WERI-Rb-1 (cell line): Measurements from ENCODE around the gene EEF1E1.

Experiments used
- DNase-seq: peaks from one replicate; pipeline ENCODE4 v3.0.0-alpha.2; 2020
- H3K27ac ChIP-seq: fragments of 250-450 bp; sonication (Bioruptor Pico); 2 replicates; pipeline ENCODE4 v1.5.1; 2020; ENCODE audit warnings: mild to moderate bottlenecking, moderate library complexity
- H3K27me3 ChIP-seq: fragments of 250-450 bp; sonication (Bioruptor Pico); 2 replicates; pipeline ENCODE4 v1.5.1; 2021; ENCODE audit warnings: mild to moderate bottlenecking, low read depth, moderate library complexity; ENCODE audit not compliant: insufficient read depth, severe bottlenecking
- H3K36me3 ChIP-seq: fragments of 250-450 bp; sonication (Bioruptor Pico); 2 replicates; pipeline ENCODE4 v1.5.1; 2020; ENCODE audit warnings: mild to moderate bottlenecking, moderate library complexity
- H3K4me3 ChIP-seq: 2 replicates; pipeline ENCODE4 v1.5.1; 2011; ENCODE audit warnings: low read depth, mild to moderate bottlenecking, control low read depth, low read length
- H3K9me3 ChIP-seq: fragments of 250-450 bp; sonication (Bioruptor Pico); 2 replicates; pipeline ENCODE4 v1.5.1; 2021; ENCODE audit warnings: mild to moderate bottlenecking, moderate library complexity; ENCODE audit not compliant: severe bottlenecking
- CTCF ChIP-seq: IDR thresholded peaks from 2 replicates; pipeline ENCODE4 v1.5.1; 2011; ENCODE audit warnings: low read depth, mild to moderate bottlenecking, control low read depth, inconsistent platforms, low read length

Gene EEF1E1

DNA sequence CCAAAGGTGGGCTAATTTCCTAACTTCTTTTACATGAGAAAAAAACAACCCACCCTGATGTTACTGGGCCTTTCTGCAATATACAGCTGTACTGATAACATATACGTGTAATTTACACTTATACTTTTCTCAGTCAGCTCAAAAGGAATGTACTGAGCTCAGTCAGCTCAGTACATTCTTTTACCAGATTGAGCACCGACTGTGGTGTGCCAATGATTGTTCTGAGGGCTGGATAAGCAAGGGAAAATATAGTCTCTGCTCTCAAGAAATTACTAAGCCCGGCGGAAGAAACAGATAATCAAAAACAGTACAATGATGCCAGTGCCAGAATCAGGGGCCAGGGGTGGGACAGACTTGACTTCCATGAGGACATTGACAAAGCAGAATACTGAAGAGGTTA is 28.1 kb downstream of the EEF1E1 start:
- H3K9me3 ChIP-seq: no peaks in the 10 kb centered on the region
- no peak for TF ChIP-seq CTCF
- DNase-seq: no peak
- no peak overlapping the region for H3K27ac ChIP-seq
- H3K36me3 ChIP-seq: no peaks in the 10 kb centered on the region
- no peaks in the 10 kb centered on the region for H3K27me3 ChIP-seq
- no peak overlapping the region for H3K4me3 ChIP-seq

- H3K27ac ChIP-seq: no peak overlapping the region
- H3K27me3 ChIP-seq: no peaks in the 10 kb centered on the region
- H3K4me3 ChIP-seq: no peak overlapping the region
- no peaks in the 10 kb centered on the region for H3K36me3 ChIP-seq
- no peak for TF ChIP-seq CTCF
- DNase-seq: no peak
- no peaks in the 10 kb centered on the region for H3K9me3 ChIP-seq
Observed at GRCh38 chr6:8073758-8074157, 28.6 kb downstream of the EEF1E1 start.

GRCh38 chr6:8070718-8071117 is 31.6 kb downstream of the EEF1E1 start:
- Histone ChIP-seq H3K4me3 (no peak overlapping the region), H3K27ac (no peak overlapping the region), H3K9me3 (no peaks in the 10 kb centered on the region), H3K27me3 (no peaks in the 10 kb centered on the region), H3K36me3 (no peaks in the 10 kb centered on the region)
- TF ChIP-seq CTCF: no peak
- DNase-seq: no peak

GRCh38 chr6:8069631-8070284 is 32.6 kb downstream of the EEF1E1 start:
- no peak overlapping the region for H3K27ac ChIP-seq
- no peaks in the 10 kb centered on the region for H3K9me3 ChIP-seq
- no peaks in the 10 kb centered on the region for H3K36me3 ChIP-seq
- H3K4me3 ChIP-seq: no peak overlapping the region
- DNase-seq: no peak
- no peaks in the 10 kb centered on the region for H3K27me3 ChIP-seq
- no peak for TF ChIP-seq CTCF

DNA sequence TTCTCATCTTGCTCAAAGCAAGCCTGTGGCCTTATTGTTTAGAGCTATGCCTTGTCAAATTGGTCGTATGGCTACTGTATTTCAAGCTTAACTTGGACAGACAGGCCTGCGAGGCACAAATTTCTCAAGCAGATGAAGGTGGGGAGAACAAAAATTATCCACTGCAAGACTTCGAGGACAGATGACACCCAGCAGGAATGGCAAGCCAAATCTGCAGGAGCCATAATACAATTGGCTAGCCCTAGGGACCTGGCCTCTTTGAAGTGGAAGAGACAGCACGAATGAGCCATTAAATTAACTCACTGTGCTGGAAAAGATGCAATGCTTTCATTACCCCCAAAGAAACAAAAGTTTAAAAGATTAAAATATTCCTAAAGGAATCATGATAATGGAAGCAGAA is 33.2 kb downstream of the EEF1E1 start:
- H3K9me3 ChIP-seq: no peaks in the 10 kb centered on the region

More for the DNA sequence above, 33.2 kb downstream of the EEF1E1 start:
- no peak overlapping the region for H3K4me3 ChIP-seq
- no peaks in the 10 kb centered on the region for H3K27me3 ChIP-seq
- DNase-seq: no peak
- no peaks in the 10 kb centered on the region for H3K36me3 ChIP-seq
- H3K27ac ChIP-seq: no peak overlapping the region
- TF ChIP-seq CTCF: no peak
